ENCODE results near the gene ASCL5. TPM values are rescaled to one million over a fixed set of nuclear protein-coding genes. Genes with fewer than 3 reads are reported as not detected.

The ASCL5 gene
- total RNA-seq, 1 experiment from 2014 or later: 0.15 TPM

DNA sequence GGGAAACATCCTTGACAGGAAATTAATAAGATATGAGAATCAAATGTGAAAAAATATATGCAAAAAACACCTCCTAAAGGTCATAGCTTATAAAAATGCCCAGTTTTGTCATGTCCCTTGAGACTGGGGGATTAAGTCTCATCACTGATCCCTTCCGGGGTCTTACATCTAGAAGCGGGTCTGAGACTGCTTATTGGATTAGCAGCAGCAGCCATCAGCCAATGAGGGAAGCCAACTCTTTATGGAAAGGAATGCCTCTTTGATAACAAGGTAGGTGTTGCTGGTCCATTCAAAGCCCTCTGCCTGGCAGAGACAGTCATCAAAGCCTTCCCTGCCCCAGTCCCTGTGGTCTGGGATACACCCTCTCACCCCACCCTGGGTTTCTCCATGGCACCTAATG is 10.9 kb downstream of the ASCL5 start:
- Histone ChIP-seq H4K5ac (ENCODE audit: insufficient read length, low read depth, low read length) (no peak overlapping the region), H3K18ac (ENCODE audit: insufficient read length, low read depth, low read length) (no peak overlapping the region), H2BK5ac (ENCODE audit: insufficient read length, low read length) (no peak overlapping the region), H3K27me3 (ENCODE audit: insufficient read depth, low read length) (peaks cover 15% of the 10 kb centered on the region; the same call in 1 of the 2 replicates), H3K4me1 (ENCODE audit: insufficient read depth, low read length) (no peaks in the 10 kb centered on the region), H3K79me2 (ENCODE audit: insufficient read depth, low read length) (no peaks in the 10 kb centered on the region), H3K56ac (ENCODE audit: insufficient read length, low read depth, low read length) (no peak overlapping the region), H2BK15ac (ENCODE audit: low read depth, low read length) (no peak overlapping the region), H3K27ac (ENCODE audit: insufficient read length, low read depth, low read length) (no peak overlapping the region), H2BK120ac (ENCODE audit: low read depth, low read length, poor library complexity, severe bottlenecking) (no peak overlapping the region), H2AFZ (ENCODE audit: low read length) (no peak overlapping the region), H2BK12ac (ENCODE audit: insufficient read length, low read depth, low read length) (no peak overlapping the region), H3K9me3 (ENCODE audit: control insufficient read depth, low read depth, low read length) (no peaks in the 10 kb centered on the region), H4K20me1 (ENCODE audit: control insufficient read depth, insufficient read depth, insufficient read length) (no peaks in the 10 kb centered on the region), H4K91ac (ENCODE audit: insufficient read length, low read depth, low read length) (no peak overlapping the region), H3K4me2 (ENCODE audit: insufficient read depth, insufficient read length, low read length) (no peak overlapping the region), H4K8ac (replicated peaks; ENCODE audit: insufficient read length, low read depth, low read length) (no peak overlapping the region), H3K4ac (ENCODE audit: low read depth, low read length) (no peak overlapping the region), H3T11ph (ENCODE audit: low read length) (no peak overlapping the region), H3K23ac (ENCODE audit: insufficient read length, low read depth, low read length) (no peak overlapping the region), H3K14ac (ENCODE audit: insufficient read depth, low read length) (no peak overlapping the region), H3K9ac (ENCODE audit: extremely low read depth, insufficient read length, low read length) (no peak overlapping the region), H3K23me2 (ENCODE audit: insufficient read length, low read depth, low read length, poor library complexity, severe bottlenecking) (peaks cover 8% of the 10 kb centered on the region), H2BK20ac (ENCODE audit: low read depth, low read length, poor library complexity, severe bottlenecking) (no peak overlapping the region), H3K79me1 (ENCODE audit: insufficient read depth, low read depth, low read length, poor library complexity, severe bottlenecking) (no peaks in the 10 kb centered on the region), H2AK5ac (ENCODE audit: insufficient read length, low read length) (no peak overlapping the region)
- H3K36me3 Mint-ChIP-seq (ENCODE audit: insufficient read depth in 1 of 3, low read depth in 3 of 3): no peaks in the 10 kb centered on the region
- no peaks in the 10 kb centered on the region for H3K9me3 Mint-ChIP-seq
- peak overlapping the region in 1 of 3 experiments; percentile 80; a peak in 1 of 7 replicates for H3K27ac Mint-ChIP-seq
- peaks cover 9 to 25% of the 10 kb centered on the region in 2 experiments for H3K4me1 Mint-ChIP-seq
- no CpG with 5 or more reads among the region's 2 CpGs for WGBS (ENCODE audit: extremely low coverage, insufficient read length, low lambda C conversion rate)
- peaks cover 63% of the 10 kb centered on the region for H3K27me3 Mint-ChIP-seq (ENCODE audit: low read depth)
- no peak overlapping the region; a peak in 1 of 5 replicates for H3K4me3 Mint-ChIP-seq
- DNase-seq: no peak
- TF ChIP-seq CTCF (conservative IDR thresholded peaks at IDR 0.05): no peak
